ENCODE measurements around the gene TGFBR3. TPM values are rescaled to one million over a fixed set of nuclear protein-coding genes. Genes with fewer than 3 reads are reported as not detected.

Gene TGFBR3
- total and polyA plus RNA-seq, 2 of the 8 experiments (the other 6 are each of a cell fraction or from before 2014, with no cell fraction given) = 2.0 to 6.1 TPM

GRCh38 chr1:91711504-91712247 is 174.3 kb downstream of the TGFBR3 start (continued):
- TF ChIP-seq CTCF (IDR thresholded peaks at IDR 0.05; ENCODE audit: control extremely low read depth in 1 of 3, insufficient read depth in 1 of 3, low read depth in 1 of 3, low read length in 3 of 3) = no peak
- TF ChIP-seq SUZ12 (IDR thresholded peaks at IDR 0.05; ENCODE audit: low read length) = no peak
- no peak for TF ChIP-seq NANOG (IDR thresholded peaks at IDR 0.05; ENCODE audit: insufficient read depth, low read depth, low read length, poor library complexity, severe bottlenecking)
- TF ChIP-seq MAX (IDR thresholded peaks at IDR 0.05) = no peak
- no peak for TF ChIP-seq MAFK (IDR thresholded peaks at IDR 0.05; ENCODE audit: low read depth, low read length)

Measured in H1 (cell line).